ENCODE measurements around the gene CATSPER3.

DNA sequence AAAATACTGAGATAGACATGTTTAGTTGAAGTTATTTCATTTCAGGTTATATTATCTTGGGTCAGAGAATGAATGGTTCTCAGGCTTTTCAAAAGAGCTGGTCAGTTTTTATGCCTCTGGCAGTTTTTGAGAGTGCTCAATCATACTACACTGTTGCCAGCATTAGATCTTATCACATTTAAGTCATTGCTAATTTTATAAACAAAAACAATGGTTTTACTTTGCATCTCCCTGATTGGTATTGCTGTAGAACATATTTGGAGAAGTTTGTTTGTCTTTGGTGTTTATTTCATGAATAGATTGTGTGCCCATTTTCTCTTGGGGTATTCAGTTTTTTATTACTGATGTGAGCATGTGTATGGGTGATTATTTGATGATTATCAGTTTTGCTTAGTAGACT is 1.5 kb downstream of the CATSPER3 start:
- TF ChIP-seq, protein P1, sequence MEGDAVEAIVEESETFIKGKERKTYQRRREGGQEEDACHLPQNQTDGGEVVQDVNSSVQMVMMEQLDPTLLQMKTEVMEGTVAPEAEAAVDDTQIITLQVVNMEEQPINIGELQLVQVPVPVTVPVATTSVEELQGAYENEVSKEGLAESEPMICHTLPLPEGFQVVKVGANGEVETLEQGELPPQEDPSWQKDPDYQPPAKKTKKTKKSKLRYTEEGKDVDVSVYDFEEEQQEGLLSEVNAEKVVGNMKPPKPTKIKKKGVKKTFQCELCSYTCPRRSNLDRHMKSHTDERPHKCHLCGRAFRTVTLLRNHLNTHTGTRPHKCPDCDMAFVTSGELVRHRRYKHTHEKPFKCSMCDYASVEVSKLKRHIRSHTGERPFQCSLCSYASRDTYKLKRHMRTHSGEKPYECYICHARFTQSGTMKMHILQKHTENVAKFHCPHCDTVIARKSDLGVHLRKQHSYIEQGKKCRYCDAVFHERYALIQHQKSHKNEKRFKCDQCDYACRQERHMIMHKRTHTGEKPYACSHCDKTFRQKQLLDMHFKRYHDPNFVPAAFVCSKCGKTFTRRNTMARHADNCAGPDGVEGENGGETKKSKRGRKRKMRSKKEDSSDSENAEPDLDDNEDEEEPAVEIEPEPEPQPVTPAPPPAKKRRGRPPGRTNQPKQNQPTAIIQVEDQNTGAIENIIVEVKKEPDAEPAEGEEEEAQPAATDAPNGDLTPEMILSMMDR (IDR thresholded peaks at IDR 0.05) = no peak
- TF ChIP-seq POLR2A (IDR thresholded peaks at IDR 0.05) = no peak
